Measurements from ENCODE around the gene CEP68. TPM values are rescaled to one million over a fixed set of nuclear protein-coding genes. Genes with fewer than 3 reads are reported as not detected.

The CEP68 gene
- polyA plus RNA-seq, 1 of the 3 experiments (the other 2 are of a cell fraction), result 6.2 TPM

DNA sequence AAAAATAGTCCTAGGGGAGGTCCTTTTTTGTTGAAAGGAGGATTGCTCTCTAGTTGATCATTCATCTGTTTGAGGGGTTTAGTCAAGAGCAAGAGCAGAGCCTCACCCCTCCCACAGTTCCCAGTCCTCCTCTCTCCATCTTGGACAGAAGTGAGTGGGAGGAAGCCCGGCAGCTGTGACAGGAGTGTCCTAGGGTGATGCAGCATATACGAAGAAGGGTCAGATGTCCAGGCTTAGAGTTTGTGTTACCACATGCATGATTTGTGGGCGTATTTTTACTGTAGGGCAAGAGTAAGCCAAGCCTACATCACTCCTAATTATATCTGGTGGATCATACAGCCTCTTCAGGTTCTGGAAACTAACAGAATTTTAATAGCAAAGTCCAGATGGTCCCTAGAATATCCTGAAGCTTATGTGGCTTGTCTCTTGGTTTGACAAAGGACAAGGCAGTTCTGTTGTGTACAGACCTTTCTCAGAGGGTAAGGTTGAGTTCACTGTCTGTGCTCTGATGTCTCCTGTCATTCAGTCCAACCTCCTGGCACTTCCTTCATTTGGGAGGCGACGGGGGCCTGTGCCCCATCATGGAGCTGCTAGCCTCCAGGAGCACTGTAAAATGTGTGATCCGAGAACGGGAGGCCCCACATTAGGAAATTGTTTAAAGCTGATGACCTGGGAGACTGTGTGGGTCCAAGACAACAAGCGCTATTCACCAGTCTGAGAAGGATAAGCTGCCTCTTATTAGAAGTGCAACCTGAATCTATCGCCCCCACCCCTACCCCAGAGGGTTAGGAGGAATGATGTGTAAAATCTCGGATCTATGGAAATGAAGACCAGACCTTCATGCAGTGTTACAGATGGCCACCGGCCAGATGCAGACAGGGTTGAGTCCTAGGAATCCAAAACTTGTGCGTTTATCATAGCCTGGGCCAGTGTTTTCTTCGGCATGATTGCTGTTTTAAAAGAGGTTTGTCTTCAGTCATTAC is 6.9 kb downstream of the CEP68 start:
- H3K9me3 ChIP-seq, result no peaks in the 10 kb centered on the region
- H3K27ac ChIP-seq (ENCODE audit: low read depth in 2 of 2, low read length in 1 of 2), result peak overlapping the region in 1 of 2 experiments; percentile 81; a peak in 1 of 4 replicates
- H3K4me3 ChIP-seq (ENCODE audit: low read depth in 2 of 2, low read length in 1 of 2), result no peak overlapping the region
- peaks cover 86% of the 10 kb centered on the region for H3K79me2 ChIP-seq (ENCODE audit: insufficient read depth)
- TF ChIP-seq MAX (IDR thresholded peaks at IDR 0.05; ENCODE audit: low read depth) (no peak), ELF1 (IDR thresholded peaks at IDR 0.05) (no peak), RXRA (IDR thresholded peaks at IDR 0.05; ENCODE audit: borderline replicate concordance, low read depth) (no peak), FOSL2 (IDR thresholded peaks at IDR 0.05; ENCODE audit: borderline replicate concordance, low read depth) (no peak), RAD21 (IDR thresholded peaks at IDR 0.05; ENCODE audit: low read length) (no peak)
- H2AFZ ChIP-seq (ENCODE audit: low read depth), result no peak overlapping the region
- H3K27me3 ChIP-seq (ENCODE audit: insufficient read depth), result no peaks in the 10 kb centered on the region
- H3K9ac ChIP-seq, result no peak overlapping the region
- CTCF ChIA-PET, result interaction anchor here (0.9 to 1.3 kb wide), 2 partner anchors 9 to 124 kb away, joined by 4 read pairs; no protein-coding TSS in a partner anchor
- no peaks in the 10 kb centered on the region for H3K9me2 ChIP-seq
- peaks cover 57% of the 10 kb centered on the region for H4K20me1 ChIP-seq (ENCODE audit: insufficient read depth)
- no peaks in the 10 kb centered on the region for H3K36me3 ChIP-seq (replicated peaks in 1 of 2; ENCODE audit: control insufficient read depth in 1 of 2, insufficient read depth in 2 of 2, low read length in 1 of 2)
- H3K4me2 ChIP-seq, result peak overlapping the region; percentile 8; the same call in 1 of the 2 replicates
- DNase-seq, result peak; percentile 47
- peaks cover 24% of the 10 kb centered on the region for H3F3A ChIP-seq (replicated peaks; ENCODE audit: insufficient read depth)
- POLR2A ChIA-PET, result no interaction called here
- peaks cover 18 to 30% of the 10 kb centered on the region in 2 experiments for H3K4me1 ChIP-seq (ENCODE audit: control insufficient read depth in 1 of 2, insufficient read depth in 2 of 2, low read depth in 1 of 2, low read length in 1 of 2)
- WGBS (ENCODE audit: low lambda C conversion rate), result 78% methylated on average over 13 of the region's 13 CpGs

DNA sequence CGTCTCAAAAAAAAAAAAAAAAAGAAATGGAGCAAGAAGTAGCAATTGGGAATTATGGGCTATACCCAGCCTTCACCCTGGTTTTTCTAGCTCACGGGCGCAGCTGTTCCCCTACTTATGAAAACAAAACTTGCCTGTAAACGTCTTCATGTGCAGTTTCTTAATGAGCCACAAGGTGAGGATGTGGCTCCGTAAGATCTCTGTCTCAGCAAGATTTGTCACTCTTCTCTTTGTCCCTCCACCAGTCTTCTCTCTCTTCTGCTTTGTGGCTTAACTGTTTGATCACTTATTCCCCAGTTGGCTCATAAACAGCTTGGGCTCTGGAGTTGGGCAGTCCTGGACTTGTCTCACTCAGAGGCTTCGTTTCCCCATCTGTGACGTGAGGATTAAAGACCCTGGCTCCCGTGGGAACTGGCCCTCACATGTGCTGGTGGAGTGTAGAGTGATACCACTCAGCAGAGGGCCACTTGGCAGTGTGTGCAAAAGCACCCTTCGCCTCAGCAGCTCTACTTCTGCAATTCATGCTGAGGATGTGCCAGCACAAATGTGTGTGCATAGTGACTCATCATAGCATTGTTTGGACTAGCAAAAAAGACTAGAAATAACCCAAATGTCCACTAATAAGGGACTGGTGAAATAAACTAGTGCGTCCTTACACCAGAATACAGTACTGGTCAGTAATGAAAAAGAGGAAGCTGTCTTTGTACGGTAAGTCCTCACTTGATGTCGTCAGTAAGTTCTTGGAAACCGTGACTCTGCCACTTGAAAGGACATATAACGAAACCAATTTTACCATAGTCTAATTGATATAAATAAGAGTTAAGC is 8.7 kb downstream of the CEP68 start:
- TF ChIP-seq MAX (IDR thresholded peaks at IDR 0.05; ENCODE audit: low read depth) (0 out of 2 replicates have a peak, but pooled peaks have one; percentile 48), TCF12 (IDR thresholded peaks at IDR 0.05) (peak; percentile 46; the same call in 1 of the 2 replicates), NFIC (IDR thresholded peaks at IDR 0.05; ENCODE audit: borderline replicate concordance) (peak; percentile 35; the same call in 1 of the 2 replicates), FOSL2 (IDR thresholded peaks at IDR 0.05; ENCODE audit: borderline replicate concordance, low read depth) (peak; percentile 78), FOXM1 (IDR thresholded peaks at IDR 0.05; ENCODE audit: low read depth) (no peak), SMC3 (IDR thresholded peaks at IDR 0.05; ENCODE audit: low read depth, low read length) (peak; percentile 14; the same call in 1 of the 2 replicates), RCOR1 (IDR thresholded peaks at IDR 0.05; ENCODE audit: low read length) (no peak), RAD21 (IDR thresholded peaks at IDR 0.05; ENCODE audit: low read length) (peak; percentile 51), CTCF (IDR thresholded peaks at IDR 0.05) (peak; percentile 63), JUND (IDR thresholded peaks at IDR 0.05) (peak; percentile 54; the same call in 1 of the 2 replicates), SIN3A (IDR thresholded peaks at IDR 0.05; ENCODE audit: borderline replicate concordance, low read depth, low read length) (peak; percentile 17; the same call in 1 of the 2 replicates)
- TF ChIP-seq, protein P1, sequence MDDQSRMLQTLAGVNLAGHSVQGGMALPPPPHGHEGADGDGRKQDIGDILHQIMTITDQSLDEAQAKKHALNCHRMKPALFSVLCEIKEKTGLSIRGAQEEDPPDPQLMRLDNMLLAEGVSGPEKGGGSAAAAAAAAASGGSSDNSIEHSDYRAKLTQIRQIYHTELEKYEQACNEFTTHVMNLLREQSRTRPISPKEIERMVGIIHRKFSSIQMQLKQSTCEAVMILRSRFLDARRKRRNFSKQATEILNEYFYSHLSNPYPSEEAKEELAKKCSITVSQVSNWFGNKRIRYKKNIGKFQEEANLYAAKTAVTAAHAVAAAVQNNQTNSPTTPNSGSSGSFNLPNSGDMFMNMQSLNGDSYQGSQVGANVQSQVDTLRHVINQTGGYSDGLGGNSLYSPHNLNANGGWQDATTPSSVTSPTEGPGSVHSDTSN (IDR thresholded peaks at IDR 0.05), result no peak
- Histone ChIP-seq H3K4me2 (peak overlapping the region; percentile 62), H3K4me1 (ENCODE audit: control insufficient read depth in 1 of 2, insufficient read depth in 2 of 2, low read depth in 1 of 2, low read length in 1 of 2) (peaks cover 30 to 43% of the 10 kb centered on the region in 2 experiments), H3K27ac (ENCODE audit: low read depth in 2 of 2, low read length in 1 of 2) (peak overlapping the region; percentile 23 to 81; a peak in 2 of 4 replicates), H2AFZ (ENCODE audit: low read depth) (no peak overlapping the region), H3F3A (replicated peaks; ENCODE audit: insufficient read depth) (peaks cover 28% of the 10 kb centered on the region), H3K36me3 (replicated peaks in 1 of 2; ENCODE audit: control insufficient read depth in 1 of 2, insufficient read depth in 2 of 2, low read length in 1 of 2) (peaks cover 3 to 5% of the 10 kb centered on the region in 2 experiments), H3K27me3 (ENCODE audit: insufficient read depth) (no peaks in the 10 kb centered on the region), H3K9ac (peak overlapping the region; percentile 18; the same call in 1 of the 2 replicates), H3K9me2 (no peaks in the 10 kb centered on the region), H3K9me3 (no peaks in the 10 kb centered on the region), H3K79me2 (ENCODE audit: insufficient read depth) (peaks cover 86% of the 10 kb centered on the region), H4K20me1 (ENCODE audit: insufficient read depth) (peaks cover 48% of the 10 kb centered on the region), H3K4me3 (ENCODE audit: low read depth in 2 of 2, low read length in 1 of 2) (no peak overlapping the region)
- WGBS (ENCODE audit: low lambda C conversion rate), result 61% methylated on average over 14 of the region's 14 CpGs
- ChIA-PET POLR2A (interaction anchor here (0.6 kb wide), 1 partner anchor 106 kb away, joined by 3 read pairs; no protein-coding TSS in a partner anchor), CTCF (interaction anchor here (0.6 to 1.3 kb wide), 7 partner anchors 21 to 152 kb away, joined by 3 to 5 read pairs (median 4); no protein-coding TSS in a partner anchor)
- DNase-seq, result no peak
